WTC11 (cell line): ENCODE results near the gene TTLL9.

Experiments used
- CTCF ChIP-seq: fragments of 200-600 bp; IDR thresholded peaks from 2 replicates; pipeline ENCODE4 v1.8.0; 2022; ENCODE audit warnings: antibody characterized with exemption
- ZNF512 ChIP-seq: sonication (generic); formaldehyde crosslinking; IDR thresholded peaks from 2 replicates; pipeline ENCODE4 v1.8.1; 2022; ENCODE audit warnings: missing genetic modification reagents, borderline replicate concordance

- no peak for TF ChIP-seq CTCF
- no peak for TF ChIP-seq ZNF512 (CRISPR knock-in tag)
Observed at GRCh38 chr20:31987744-31988143, 117.3 kb downstream of the TTLL9 start.
